HG02763 (cell line): ENCODE measurements around the gene MRPL42.
"Not testable (repeated sequence)": the region's sequence is repeated elsewhere in the genome, so short reads cannot be mapped to it uniquely, and the experiment has no call there.

Experiments used
- ATAC-seq: cut with Tn5 transposase; IDR thresholded peaks from one replicate; pipeline ENCODE4 v1.9.1; 2021; ENCODE audit warnings: mild to moderate bottlenecking, moderate library complexity; ENCODE audit not compliant: unreplicated experiment

The MRPL42 gene

DNA sequence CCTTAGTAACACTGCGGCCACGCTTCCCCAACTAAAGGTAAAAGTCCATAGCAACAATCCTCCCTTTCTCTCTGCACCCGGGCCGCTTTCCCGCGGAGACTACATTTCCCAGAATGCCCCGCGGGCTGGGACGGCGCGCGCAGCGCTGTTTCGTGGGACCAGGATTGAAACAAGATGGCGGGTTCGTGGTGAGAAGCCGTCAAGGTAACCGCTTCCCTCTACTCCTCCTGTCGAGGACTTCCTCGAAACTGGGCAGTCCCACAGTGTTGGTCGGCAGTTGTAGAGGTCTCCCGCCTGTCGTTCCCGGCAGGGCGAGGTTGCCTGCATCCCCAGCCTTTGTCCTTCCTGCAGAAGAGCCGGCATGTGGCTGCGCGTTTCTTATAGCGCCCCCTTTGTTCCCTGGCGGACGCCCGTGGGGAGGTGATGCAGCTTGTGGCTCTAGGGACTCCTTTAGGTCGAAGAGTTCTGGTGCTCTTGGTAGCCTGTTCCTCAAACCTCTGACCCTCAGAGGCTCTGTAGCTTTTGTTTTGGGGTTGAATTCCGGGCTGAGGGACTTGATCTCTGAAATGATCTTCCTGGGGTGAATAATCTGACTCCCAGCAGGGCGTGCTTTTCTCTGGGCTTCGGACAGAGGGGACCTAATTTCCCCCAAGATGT lies at the start of gene MRPL42:
TSS of gene MRPL42 (plus strand) at position 164 of the 657 bp plus-strand sequence. CDS start 1,772 bp downstream, outside the sequence.
- ATAC-seq = peak; percentile 89

- no peak for ATAC-seq
Measured at GRCh38 chr12:93417967-93418480, 49.3 kb upstream of the MRPL42 start.

DNA sequence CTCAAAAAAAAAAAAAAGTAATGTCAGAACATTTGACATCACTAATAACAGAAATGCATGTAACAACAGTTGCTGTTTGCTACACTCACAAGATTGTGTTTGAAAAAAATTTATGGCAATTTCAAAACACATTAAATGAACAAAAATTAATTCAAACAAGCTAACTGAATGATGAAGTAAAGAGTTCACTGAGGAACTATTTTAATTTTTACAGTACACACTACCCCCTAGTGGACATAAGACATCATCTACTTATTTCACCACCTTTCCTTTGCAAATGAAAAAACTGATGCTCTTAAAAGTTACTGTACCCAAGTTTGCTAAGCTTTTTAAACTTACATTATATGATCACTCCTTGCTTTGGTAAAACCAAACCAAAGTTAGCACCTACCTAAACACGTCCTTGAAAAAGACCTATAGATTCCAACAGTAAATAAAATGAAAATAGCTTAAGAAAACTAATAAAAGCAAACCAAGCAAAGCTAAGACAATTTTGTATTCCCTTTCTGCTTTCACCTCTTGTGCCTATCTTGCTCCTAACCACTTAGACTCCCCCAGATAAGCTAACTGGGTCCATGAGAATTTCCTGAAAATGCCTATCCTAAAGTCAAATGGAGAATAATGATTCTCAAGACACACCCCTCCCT lies 47.8 kb upstream of the MRPL42 start:
- ATAC-seq = no peak

DNA sequence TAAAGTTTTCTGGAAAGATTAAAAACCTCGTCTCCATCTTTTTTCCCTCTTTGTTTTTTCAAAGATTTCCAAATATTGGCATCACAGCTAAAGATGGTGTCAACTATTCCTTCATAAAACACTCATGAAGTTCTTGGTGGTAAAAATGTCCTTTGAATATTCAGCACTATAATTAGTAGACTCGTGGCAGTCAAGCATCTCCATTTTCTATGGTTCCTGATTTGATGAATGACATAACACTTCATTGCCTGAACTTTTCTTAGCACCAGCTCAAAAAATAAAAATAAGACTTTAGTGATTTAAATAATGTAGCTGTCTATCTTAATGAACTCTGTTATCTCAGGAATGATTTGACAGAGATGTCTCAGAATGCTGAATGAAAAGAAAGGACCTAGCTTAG lies 45.3 kb upstream of the MRPL42 start:
- no peak for ATAC-seq

DNA sequence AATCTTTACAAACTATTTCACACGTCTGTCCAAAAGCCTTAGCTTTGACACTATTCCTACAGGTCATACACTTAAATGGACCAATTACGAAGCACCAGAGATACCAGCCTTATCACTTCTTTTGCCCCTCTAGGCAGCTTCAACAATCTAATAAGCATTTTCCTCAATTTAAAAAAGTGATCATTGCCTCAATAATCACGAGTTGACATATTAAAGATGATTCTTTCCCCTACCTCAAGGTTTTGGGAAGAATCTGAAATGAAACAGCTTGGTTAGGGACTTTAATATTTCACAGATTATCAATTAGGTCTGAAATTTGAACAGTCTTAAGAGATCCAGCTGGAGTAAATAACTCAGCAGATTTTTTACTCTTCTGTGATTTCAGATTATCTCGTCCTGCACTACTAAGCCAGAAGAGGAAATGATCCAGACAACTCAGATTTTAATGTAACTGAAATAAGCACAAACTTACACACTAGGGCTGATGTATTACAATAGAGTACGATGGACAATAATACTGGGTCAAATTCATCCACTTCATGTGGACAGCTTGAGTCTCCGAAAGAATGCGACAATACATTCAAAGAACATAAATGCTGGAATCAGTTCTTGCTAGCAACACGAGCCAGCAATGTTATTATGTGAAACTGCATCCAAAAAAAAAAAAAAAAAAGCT lies 41.4 kb upstream of the MRPL42 start:
- ATAC-seq = no peak

GRCh38 chr12:93426412-93426805 lies 40.9 kb upstream of the MRPL42 start:
- ATAC-seq = no peak

DNA sequence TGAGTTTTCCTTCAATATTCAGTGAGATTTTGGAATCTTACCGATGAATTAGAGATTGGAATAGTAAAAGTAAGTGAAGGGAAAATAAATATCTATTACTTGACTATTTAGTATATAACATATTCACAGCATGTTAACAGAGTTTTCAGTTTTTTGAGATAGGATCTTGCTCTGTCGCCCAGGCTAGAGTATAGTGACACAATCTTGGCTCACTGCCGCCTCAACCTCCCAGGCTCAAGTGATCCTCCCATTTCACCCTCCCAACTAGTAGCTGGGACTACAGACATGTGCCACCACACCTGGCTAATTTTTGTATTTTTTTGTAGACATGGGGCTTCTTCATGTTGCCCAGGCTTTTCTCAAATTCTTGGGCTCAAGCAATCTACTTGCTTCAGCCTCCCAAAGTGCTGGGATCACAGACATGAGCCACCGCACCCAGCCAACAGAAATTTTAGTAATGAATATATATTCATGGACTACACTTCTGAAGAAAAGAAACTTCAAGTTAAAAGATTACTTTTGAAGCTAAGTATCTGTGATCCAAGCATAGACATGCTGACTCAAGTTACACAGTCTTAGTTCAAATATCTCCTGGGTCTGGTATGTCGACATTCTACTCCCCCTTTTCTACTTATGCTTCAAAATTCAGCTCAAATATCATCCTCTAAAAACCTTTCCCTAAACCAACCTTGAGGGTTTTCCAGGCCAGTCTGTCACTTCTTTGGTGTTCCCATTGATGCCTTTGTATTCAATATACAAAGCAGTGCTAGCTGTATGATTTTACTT lies 39.3 kb upstream of the MRPL42 start:
- no peak for ATAC-seq

- ATAC-seq = no peak
Measured at GRCh38 chr12:93429448-93429847, 37.9 kb upstream of the MRPL42 start.

DNA sequence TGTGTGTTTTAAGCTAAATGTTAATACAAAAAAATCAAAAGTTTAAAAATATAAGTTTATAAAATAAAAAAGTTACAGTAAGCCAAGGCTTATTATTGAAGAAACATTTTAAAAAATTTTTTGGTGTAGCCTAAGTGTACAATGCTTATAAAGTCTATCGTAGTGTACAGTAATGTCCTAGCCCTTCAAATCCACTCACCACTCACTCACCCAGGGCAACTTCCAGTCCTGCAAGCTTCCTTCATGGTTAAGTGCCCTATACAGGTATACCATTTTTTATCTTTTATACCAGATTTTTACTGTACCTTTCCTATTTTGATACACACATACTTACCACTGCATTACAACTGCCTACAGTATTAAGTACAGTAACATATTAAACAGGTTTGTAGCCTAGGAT lies 37.5 kb upstream of the MRPL42 start:
- ATAC-seq = no peak

DNA sequence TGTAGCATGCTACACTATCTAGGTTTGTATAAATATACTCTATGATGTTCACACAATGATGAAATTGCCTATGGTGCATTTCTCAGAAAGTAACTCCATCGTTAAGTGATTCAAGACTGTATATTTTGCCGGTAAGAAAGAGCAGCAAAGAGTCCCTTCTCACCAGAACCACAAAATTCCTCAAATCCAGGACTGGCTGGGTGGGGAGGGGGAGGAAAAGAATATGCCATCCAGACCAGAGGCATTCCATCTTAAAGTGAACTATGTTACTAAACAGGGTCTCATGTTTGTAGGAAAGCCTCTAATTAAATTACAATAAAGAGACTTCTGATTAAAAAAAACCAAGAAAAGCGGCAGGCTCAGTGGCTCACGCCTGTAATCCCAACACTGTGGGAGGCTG lies 37.0 kb upstream of the MRPL42 start:
- ATAC-seq = no peak

DNA sequence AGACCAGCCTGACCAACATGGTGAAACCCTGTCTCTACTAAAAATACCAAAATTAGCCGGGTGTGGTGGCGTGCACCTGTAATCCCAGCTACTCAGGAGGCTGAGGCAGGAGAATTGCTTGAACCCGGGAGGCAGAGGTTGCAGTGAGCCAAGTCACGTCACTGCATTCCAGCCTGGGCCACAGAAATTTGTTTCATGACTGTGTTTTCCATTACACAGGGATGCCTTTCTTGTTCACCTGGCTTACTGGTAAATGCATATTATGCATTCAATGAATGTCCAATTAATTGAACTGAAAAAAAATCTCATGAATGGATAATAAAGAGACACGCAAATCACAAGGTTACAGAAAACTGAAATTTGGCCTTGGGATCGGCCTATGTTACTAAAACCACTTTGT lies 35.3 kb upstream of the MRPL42 start:
- not testable (repeated sequence) for ATAC-seq

- no peak for ATAC-seq
Measured at GRCh38 chr12:93434256-93434865, 33.0 kb upstream of the MRPL42 start.

GRCh38 chr12:93438266-93439050 lies 28.9 kb upstream of the MRPL42 start:
- ATAC-seq = no peak

DNA sequence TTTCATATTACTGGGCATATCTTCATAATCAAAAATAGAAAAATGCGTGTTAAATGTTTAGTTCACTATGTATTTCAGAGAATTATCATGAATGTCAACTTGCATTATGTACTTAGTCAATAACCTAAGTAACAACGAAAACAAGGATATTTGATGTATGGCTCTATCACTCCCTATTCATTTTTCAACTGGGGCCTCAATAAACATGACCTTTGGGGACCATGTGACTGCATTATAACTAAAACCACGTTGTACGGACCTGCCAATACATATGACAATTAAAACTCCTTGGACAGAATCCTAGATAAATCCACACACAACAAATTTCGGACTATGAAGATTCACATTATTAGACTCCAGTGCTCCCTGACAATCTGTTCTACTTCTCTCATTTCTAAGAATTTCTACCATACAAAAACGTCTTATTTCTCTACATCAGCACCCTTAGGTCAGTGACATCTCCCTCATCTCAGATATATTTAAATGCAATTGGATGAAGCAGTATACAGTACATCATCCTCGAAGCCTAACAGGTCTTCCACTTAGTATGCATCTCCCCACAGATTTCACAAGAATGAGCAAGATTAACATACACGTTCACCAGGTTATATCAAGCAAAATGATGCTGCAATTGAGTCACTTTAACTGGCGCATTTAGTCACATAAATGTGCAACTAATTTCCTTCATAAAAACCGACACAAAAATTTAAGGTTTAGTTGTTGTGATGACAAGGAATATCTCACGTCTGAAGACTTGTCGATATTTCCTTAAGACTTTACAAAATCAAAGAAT lies 27.1 kb upstream of the MRPL42 start:
- ATAC-seq = no peak

- ATAC-seq = no peak
Measured at GRCh38 chr12:93441081-93441616, 26.2 kb upstream of the MRPL42 start.

GRCh38 chr12:93441617-93442410 lies 25.5 kb upstream of the MRPL42 start, which contains the start of gene UBE2N:
TSS of gene UBE2N (minus strand) at chr12:93441947. CDS start at chr12:93441884, 63 bp downstream.
- ATAC-seq = peak; percentile 79

DNA sequence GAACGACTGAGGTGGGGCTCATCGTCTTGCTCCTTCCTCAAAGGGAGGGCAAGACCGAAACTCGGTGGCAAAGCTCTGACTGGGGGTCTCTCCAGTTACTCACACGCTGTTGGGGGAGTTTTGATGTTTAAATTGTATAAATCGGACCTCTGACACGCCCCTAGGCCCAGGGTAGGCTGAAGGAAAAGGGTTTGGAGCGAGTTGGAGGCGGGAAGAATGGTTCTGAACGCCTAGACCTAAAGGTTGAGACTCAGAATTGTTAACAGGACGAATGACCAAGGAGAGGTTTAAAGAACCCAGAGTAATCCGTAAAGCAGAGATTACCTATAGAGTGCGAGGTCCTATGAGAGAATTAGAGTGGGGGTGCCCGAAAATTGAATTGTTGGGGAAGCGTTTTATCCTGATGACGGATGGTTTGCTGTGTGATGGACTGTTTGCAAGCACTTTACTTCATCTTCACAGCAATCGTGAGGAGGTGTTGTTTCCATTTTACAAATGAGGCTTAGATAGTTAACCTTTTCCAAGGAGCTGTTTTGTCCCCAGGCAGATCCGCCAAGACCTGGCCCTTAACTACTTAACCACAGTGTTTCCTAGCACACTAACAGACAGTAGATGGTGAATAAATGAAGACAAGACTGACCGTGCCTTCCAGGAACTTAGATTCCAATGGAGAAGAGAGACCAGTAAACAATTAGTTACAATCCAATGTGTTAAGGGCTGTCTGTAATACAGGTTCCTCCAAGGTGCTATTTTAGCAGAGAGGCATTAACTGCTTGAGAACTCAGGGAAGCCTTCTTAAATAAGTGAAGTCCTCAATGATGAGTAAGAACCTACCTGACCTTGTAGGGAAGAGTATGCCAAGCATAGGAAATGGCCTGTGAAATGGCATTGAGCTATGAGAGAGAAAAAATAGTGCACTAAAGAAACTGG lies 24.6 kb upstream of the MRPL42 start:
- ATAC-seq = no peak
